Kidney (tissue), 14 donors: ENCODE results near the gene RASAL2. TPM values are rescaled to one million over a fixed set of nuclear protein-coding genes. Genes with fewer than 3 reads are reported as not detected.

Experiments
- DNase-seq, 5 donors: peaks; one replicate each; pipeline ENCODE4 v3.0.0-alpha.2; 2013 to 2020
- FAIRE-seq: peaks from 2 replicates; lab custom pipeline; 2012; peaks lifted over from hg19 to GRCh38; lab: Jason Lieb, UNC
- H3K27ac ChIP-seq, 2 donors: one replicate each; pipeline ENCODE4 v1.7.0; 2013; ENCODE audit warnings: low read depth in 2 of 2, low read length in 2 of 2, inconsistent platforms in 1 of 2
- H3K27me3 ChIP-seq: one replicate; pipeline ENCODE4 v1.7.1; 2013; ENCODE audit warnings: low read length, inconsistent platforms; ENCODE audit not compliant: control insufficient read depth, insufficient read depth
- H3K36me3 ChIP-seq, 3 donors: one replicate each; pipeline versions ENCODE4 v1.7.0 to v1.7.1; 2013; ENCODE audit warnings: low read length in 3 of 3, control low read depth in 1 of 3, inconsistent platforms in 1 of 3; ENCODE audit not compliant: insufficient read depth in 3 of 3, control insufficient read depth in 2 of 3
- H3K4me1 ChIP-seq, 3 donors: one replicate each; pipeline versions ENCODE4 v1.7.0 to v1.7.1; 2013; ENCODE audit warnings: low read length in 3 of 3, inconsistent platforms in 1 of 3, low read depth in 1 of 3; ENCODE audit not compliant: control insufficient read depth in 2 of 3, insufficient read depth in 2 of 3
- H3K4me3 ChIP-seq, 3 donors: one replicate each; pipeline versions ENCODE4 v1.7.0 to v1.8.1; 2013; ENCODE audit warnings: low read length in 3 of 3, control low read depth in 1 of 3, inconsistent platforms in 1 of 3
- H3K9ac ChIP-seq, 3 donors: one replicate each; pipeline versions ENCODE4 v1.7.0 to v1.7.1; 2013; ENCODE audit warnings: low read length in 3 of 3, control low read depth in 1 of 3, inconsistent platforms in 1 of 3
- H3K9me3 ChIP-seq, 3 donors: one replicate each; pipeline versions ENCODE4 v1.7.0 to v1.7.1; 2013; ENCODE audit warnings: low read length in 3 of 3, control low read depth in 1 of 3, inconsistent platforms in 1 of 3; ENCODE audit not compliant: control insufficient read depth in 2 of 3, insufficient read depth in 1 of 3
- intact Hi-C: fragments of 100-400 bp; cut with DNase I; formaldehyde crosslinking; loops from one replicate; pipeline ENCODE4 v1.11.1; 2022
- polyA plus RNA-seq: library from polyadenylated mRNA; stranded (reverse); fragments of 350-450 nt; fragmentation: Illumina TruSeq; extraction: RNeasy Lipid Tissue Mini Kit (QIAGEN cat#74804); gene quantifications from one replicate; pipeline ENCODE4 v1.2.3, GENCODE V29; 2014; ENCODE audit warnings: low read depth, low replicate concordance; ENCODE audit not compliant: insufficient read depth
- total RNA-seq: library from RNA; stranded (reverse); fragmentation: NEBNext Ultra II Directional; extraction: Animal tissue kit (Norgen Biotek cat#: 25700); gene quantifications from one replicate; pipeline ENCODE4 v1.2.1, GENCODE V29; 2021
- TF ChIP-seq, protein P1 (sequence below): IDR thresholded peaks from 3 replicates; pipeline ENCODE4 v1.5.1; 2012; ENCODE audit warnings: mild to moderate bottlenecking, moderate library complexity, borderline replicate concordance; ENCODE audit not compliant: insufficient read depth; ENCODE audit errors: extremely low read depth
- donor health status: control.
- donor health status: control.
- donor health status: control.
- donor health status: control.
- donor health status: control.
- donor health status: DM: yes; HTN: yes; CAD: no.
- donor health status: Normal renal cell carcinoma (clear cell type).

RASAL2 gene
- total and polyA plus RNA-seq, 2 donors from 2014 or later: 2.2 to 26.5 TPM

GRCh38 chr1:178396789-178397188, 302.9 kb downstream of the RASAL2 start:
- intact Hi-C loops: no loop called here
- Histone ChIP-seq H3K9me3 (no peaks in the 10 kb centered on the region), H3K27me3 (no peaks in the 10 kb centered on the region), H3K27ac (no peak overlapping the region), H3K4me1 (no peaks in the 10 kb centered on the region), H3K36me3 (no peaks in the 10 kb centered on the region), H3K9ac (no peak overlapping the region), H3K4me3 (no peak overlapping the region)
- no peak for DNase-seq
- TF ChIP-seq, protein P1, sequence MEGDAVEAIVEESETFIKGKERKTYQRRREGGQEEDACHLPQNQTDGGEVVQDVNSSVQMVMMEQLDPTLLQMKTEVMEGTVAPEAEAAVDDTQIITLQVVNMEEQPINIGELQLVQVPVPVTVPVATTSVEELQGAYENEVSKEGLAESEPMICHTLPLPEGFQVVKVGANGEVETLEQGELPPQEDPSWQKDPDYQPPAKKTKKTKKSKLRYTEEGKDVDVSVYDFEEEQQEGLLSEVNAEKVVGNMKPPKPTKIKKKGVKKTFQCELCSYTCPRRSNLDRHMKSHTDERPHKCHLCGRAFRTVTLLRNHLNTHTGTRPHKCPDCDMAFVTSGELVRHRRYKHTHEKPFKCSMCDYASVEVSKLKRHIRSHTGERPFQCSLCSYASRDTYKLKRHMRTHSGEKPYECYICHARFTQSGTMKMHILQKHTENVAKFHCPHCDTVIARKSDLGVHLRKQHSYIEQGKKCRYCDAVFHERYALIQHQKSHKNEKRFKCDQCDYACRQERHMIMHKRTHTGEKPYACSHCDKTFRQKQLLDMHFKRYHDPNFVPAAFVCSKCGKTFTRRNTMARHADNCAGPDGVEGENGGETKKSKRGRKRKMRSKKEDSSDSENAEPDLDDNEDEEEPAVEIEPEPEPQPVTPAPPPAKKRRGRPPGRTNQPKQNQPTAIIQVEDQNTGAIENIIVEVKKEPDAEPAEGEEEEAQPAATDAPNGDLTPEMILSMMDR: no peak
- FAIRE-seq: no peak

DNA sequence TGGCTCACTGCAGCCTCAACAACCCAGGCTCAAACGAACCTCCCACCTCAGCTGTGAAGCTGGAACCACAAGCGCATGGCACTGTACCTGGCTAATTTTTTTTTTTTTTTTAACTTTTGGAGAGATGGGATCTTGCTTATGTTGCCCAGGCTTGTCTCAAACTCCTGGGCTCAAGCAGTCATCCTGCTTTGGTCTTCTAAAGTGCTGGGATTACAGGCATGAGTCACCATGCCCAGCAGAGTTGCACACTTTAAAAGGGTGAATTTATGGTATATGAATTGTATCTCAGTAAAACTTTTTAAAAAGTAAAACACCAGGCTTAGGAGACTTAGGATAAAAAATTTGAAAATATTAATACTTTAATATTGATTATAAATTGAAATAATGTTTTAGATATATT, 303.8 kb downstream of the RASAL2 start:
- Histone ChIP-seq H3K9me3 (no peaks in the 10 kb centered on the region), H3K4me3 (no peak overlapping the region), H3K27ac (no peak overlapping the region), H3K27me3 (no peaks in the 10 kb centered on the region), H3K4me1 (no peaks in the 10 kb centered on the region), H3K36me3 (no peaks in the 10 kb centered on the region), H3K9ac (no peak overlapping the region)
- DNase-seq (no peak), FAIRE-seq (no peak)
- TF ChIP-seq, protein P1: no peak
- intact Hi-C loops: no loop called here

GRCh38 chr1:178399177-178399728, 305.3 kb downstream of the RASAL2 start:
- no peak for DNase-seq
- no peaks in the 10 kb centered on the region for H3K36me3 ChIP-seq
- no peaks in the 10 kb centered on the region for H3K9me3 ChIP-seq
- FAIRE-seq: no peak
- no peak overlapping the region for H3K4me3 ChIP-seq
- intact Hi-C loops: no loop called here
- H3K27me3 ChIP-seq: no peaks in the 10 kb centered on the region
- H3K4me1 ChIP-seq: no peaks in the 10 kb centered on the region
- TF ChIP-seq, protein P1: no peak
- H3K9ac ChIP-seq: no peak overlapping the region
- no peak overlapping the region for H3K27ac ChIP-seq

DNA sequence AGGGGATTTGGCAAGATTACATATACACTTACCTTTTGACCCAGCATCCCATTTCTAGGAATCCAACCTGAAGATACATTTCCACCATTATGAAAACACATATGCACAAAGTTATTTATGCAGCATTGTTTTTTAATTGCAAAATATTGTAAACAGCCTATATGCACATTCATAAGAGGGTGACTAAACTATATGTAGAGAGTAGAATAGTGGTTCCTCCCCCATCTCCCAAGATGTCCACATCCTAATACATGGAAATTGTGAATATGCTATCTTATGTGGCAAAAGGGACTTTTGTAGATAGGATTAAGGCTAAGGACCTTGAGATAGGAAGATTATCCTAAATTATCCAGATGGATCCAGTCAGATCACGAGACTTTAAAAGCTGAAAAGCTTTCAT, 311.2 kb downstream of the RASAL2 start:
- Histone ChIP-seq H3K9me3 (no peaks in the 10 kb centered on the region), H3K9ac (no peak overlapping the region), H3K27me3 (no peaks in the 10 kb centered on the region), H3K36me3 (no peaks in the 10 kb centered on the region), H3K27ac (no peak overlapping the region), H3K4me1 (no peaks in the 10 kb centered on the region), H3K4me3 (no peak overlapping the region)
- FAIRE-seq: no peak
- TF ChIP-seq, protein P1: no peak
- intact Hi-C loops: no loop called here
- no peak for DNase-seq
